WI38 (cell line): ENCODE results near the gene TDRD9.

Source experiments
- H3K4me3 ChIP-seq: 2 replicates; pipeline ENCODE4 v1.5.1; 2011; ENCODE audit warnings: low read depth, mild to moderate bottlenecking, control low read depth, low read length
- TF ChIP-seq, protein P1 (sequence below): IDR thresholded peaks from 2 replicates; pipeline ENCODE4 v1.5.1; 2012; ENCODE audit warnings: low read depth, mild to moderate bottlenecking, control low read depth, low read length

TDRD9 gene

DNA sequence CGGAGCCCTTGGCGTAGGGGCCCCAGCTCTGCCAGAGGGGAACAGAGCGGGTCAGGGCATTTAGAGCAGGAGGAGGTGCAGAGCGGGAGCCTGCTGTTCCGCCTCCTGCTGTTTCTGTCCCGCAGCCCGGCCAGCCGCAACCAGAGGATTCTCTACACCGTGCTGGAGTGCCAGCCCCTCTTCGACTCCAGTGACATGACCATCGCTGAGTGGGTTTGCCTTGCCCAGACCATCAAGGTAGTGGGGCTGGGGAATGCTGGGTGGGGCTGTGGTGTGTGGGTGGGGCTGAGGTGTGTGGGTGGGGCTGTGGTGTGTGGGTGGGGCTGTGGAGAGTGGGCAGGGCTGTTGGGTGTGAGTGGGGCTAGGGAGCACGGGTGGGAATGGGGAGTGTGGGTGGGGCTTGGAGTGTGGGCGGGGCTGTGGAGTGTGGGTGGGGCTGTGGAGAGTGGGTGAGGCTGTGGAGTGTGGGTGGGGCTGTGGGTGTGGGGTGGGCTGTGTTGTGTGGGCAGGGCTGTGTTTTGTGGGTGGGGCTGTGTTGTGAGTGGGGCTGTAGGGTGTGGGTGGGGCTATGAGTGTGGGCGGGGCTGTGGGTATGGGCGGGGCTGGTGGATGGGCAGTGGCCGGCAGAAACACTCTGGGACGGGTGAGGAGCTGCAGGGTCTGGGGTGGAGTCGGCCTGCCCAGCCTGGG, 165.3 kb downstream of the TDRD9 start:
- no peak overlapping the region for H3K4me3 ChIP-seq
- TF ChIP-seq, protein P1, sequence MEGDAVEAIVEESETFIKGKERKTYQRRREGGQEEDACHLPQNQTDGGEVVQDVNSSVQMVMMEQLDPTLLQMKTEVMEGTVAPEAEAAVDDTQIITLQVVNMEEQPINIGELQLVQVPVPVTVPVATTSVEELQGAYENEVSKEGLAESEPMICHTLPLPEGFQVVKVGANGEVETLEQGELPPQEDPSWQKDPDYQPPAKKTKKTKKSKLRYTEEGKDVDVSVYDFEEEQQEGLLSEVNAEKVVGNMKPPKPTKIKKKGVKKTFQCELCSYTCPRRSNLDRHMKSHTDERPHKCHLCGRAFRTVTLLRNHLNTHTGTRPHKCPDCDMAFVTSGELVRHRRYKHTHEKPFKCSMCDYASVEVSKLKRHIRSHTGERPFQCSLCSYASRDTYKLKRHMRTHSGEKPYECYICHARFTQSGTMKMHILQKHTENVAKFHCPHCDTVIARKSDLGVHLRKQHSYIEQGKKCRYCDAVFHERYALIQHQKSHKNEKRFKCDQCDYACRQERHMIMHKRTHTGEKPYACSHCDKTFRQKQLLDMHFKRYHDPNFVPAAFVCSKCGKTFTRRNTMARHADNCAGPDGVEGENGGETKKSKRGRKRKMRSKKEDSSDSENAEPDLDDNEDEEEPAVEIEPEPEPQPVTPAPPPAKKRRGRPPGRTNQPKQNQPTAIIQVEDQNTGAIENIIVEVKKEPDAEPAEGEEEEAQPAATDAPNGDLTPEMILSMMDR: no peak

DNA sequence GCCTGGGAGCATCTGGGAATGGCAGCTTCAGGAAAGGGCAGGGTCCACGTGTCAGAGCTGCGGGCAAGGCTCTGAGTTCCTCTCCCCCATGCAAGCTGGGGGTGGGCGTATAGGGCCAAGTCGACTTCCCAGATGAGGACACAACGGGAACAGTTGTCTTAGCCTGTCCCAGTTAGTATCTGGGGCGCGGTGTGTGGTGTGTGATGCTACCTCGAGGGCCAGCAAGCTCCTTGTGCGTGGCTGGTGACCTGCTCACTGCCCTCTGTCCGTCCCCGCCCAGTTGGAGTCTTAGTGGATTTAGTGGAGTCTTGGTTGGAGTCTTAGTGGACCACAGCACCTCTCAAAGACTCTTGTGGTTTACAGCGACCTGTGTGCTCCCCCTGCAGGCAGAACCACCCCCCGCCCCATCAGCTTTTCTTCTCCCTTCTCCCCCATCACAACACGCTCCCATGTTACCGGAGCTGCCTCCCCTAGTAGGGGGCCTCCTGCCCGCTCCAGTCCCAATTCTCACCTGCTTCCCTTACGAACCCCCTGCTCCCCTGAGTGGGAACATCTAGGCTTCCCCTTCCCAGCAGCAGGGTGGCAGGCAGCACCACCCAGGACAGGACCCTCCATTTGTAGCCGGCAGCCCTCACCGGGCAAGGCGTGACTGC, 165.9 kb downstream of the TDRD9 start:
- no peak overlapping the region for H3K4me3 ChIP-seq
- TF ChIP-seq, protein P1: no peak

DNA sequence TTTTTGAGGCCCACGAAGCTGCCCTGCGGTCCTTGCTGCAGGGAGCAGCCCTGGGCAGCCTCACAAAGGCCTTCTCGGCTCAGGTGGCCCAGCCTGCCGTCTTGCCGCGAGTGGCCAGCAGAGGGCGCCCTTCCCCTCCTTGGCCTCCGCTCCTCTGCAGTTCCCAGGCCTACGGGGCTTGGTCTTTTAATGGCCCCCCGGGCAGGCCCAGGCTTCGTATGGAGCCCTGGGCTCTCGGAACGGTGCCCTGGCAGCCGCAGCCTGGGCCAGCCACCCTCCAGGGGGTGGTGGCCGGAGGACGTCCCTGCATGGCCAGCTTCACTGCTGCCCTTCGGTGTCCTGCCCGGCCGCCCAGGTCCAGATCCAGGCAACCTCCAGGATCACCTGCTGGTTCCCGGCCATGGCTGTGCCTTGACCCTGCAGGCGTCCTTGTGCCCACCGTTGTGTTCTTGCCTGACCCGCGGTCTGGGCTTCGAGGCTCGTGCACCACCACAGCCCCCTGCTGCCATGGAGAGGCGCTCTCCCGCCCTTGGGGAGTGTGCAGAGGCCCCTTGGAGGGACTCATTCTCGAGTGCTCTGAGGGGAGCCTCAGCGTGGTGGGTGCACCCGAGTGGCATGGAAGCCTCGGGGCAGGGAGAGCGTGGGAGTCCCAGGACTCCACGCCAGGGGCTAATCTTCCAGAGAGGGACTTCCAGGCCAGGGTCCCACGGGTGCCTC, 166.6 kb downstream of the TDRD9 start:
- H3K4me3 ChIP-seq: no peak overlapping the region
- TF ChIP-seq, protein P1: peak; percentile 46

DNA sequence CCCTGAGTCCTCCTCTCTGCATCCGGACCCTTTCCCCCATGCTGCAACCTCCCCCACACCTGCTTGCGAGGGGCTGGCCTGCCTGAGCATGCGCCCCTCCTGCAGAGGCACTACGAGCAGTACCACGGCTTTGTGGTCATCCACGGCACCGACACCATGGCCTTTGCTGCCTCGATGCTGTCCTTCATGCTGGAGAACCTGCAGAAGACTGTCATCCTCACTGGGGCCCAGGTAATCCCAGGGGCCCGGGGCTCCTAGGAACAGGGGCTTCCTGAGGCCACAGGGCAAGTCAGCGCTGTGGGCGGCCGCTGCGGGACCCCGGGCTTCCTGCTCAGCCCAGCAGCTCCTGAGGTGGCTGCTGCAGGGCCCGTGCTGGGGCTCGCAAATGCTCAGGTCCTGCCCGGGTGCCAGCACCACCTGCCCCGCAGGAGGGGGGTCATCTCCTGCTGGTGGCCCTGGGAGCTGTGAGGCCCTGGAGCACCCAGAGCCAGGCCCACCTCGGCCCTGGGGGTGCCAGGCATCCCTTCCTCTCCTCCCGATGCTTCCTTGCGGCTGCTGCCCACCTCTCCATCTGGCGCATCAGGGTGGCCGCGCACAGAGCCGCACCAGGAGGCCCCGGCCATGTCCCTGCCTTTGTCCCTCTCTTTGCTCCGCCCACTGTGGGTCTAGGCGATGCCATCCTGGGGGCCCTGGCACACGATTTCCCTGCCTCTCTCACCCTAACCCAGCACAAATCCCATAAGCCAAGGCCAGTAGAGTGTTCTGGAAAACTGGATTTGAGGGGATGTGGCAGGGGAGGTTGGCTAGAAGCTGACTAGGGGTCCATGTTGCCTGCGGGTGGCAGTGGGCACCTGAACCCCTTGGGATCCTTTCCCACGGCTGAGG, 167.4 kb downstream of the TDRD9 start:
- TF ChIP-seq, protein P1: no peak

DNA sequence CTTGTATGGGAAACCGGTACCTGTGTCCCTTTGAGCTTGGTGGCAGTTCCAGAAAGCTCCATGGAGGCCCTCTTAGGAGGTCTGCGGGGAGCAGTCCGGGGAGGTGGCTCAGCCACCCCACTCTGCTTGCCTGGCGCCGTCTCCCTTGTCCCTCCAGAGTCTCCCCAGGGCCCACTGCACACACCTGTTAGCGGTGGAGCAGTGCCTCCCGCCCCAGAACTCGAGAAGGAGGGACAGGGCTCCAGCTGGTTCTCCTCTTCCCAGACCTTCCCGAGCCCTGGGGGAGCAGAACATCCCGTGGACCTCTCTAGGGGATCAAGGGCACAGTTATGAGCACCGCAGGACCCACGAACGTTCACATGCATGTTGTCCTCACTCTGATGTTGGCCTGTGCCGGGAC, 168.1 kb downstream of the TDRD9 start:
- TF ChIP-seq, protein P1: no peak
- H3K4me3 ChIP-seq: no peak overlapping the region

More for the DNA sequence above, 167.4 kb downstream of the TDRD9 start:
- no peak overlapping the region for H3K4me3 ChIP-seq

DNA sequence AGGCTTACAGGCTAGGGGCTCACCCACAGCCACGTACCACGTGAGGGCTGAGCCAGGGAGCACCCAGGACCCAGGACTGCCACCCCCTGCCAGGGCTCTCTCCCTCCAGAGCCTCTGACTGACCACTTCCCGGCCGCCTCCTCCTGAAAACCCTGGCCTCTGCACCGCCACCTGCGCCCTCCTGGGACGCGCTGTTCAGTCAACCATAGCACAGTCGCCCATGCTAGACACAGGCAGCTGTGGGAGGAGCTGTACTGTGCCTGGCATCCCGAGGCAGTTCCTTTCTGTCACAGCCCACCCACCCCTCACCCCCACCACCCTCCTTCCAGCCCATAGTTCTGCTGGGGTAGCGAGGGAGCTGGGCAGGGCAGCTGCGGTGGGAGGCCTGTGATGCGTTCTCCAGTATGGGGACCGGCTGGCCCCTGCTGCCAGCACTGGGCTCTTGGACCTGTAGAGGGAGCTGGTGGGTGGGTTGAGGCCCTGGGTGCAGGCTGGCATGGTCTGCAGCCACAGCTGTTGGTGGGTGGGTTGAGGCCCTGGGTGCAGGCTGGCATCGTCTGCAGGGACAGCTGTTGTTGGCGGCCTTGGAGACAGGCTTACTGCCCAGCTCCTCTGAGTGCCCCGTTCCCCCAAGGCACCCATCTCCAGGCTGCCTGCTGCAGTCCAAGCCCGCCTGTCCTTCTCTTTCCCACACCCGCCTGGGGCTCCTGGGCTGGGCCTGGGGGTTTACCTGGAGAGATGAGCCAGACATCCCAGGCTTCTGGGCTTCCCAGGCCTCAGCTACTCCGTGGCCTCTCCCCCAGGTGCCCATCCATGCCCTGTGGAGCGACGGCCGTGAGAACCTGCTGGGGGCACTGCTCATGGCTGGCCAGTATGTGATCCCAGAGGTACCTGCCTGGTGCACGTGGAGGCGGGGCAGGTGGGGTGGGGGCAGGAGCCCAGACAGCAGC, 168.8 kb downstream of the TDRD9 start:
- H3K4me3 ChIP-seq: no peak overlapping the region
- TF ChIP-seq, protein P1: no peak
